ENCODE measurements around the gene TARDBP. TPM values are rescaled to one million over a fixed set of nuclear protein-coding genes. Genes with fewer than 3 reads are reported as not detected.

TARDBP gene
- total RNA-seq (2022; extraction: Qiagen RNA extraction): 165 to 282 TPM (median 185 TPM) in 5 replicates

DNA sequence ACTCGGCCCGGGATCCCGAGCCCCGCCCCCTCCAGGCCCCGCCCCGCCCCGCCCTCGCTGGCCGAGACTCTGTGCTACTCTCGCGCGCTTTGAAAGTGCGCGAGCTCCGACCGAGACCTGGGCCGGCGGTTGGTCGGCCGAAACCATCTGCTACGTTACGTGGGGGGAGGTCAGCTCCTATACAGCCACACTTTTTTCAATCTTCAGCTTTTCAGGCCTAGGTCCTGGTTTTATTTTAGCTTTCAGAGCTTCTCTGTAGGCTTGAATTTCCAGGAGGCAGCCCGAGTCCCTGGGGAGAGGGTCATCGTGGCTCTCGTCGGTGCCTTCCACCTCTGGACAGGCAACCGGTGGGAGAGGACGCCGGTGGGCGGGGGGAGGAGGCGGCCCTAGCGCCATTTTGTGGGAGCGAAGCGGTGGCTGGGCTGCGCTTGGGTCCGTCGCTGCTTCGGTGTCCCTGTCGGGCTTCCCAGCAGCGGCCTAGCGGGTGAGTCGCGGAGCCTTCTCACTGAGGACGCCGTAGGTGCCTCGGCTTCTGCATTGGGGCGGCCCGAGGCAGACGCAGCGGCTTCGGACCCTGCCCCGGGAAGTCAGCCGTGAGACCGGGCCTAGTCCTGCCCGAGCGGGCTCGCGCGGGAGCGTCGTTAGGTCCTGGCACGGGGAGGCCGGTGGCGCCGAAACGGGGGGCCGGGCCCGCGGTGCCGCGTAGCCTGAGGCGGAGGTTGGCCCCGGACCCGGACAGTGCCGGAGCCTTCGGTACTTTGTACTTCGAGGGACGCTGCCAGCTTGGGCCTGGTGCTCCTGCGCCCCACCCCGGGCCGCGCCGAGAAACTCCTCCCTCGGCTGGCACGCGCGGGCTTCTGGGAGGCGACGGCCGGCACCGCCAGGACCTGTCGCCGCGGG, at the start of gene TARDBP:
Gene TARDBP (plus strand): TSS at position 395 of the 900 bp plus-strand sequence. CDS start 1,074 bp downstream, outside the sequence.

DNA sequence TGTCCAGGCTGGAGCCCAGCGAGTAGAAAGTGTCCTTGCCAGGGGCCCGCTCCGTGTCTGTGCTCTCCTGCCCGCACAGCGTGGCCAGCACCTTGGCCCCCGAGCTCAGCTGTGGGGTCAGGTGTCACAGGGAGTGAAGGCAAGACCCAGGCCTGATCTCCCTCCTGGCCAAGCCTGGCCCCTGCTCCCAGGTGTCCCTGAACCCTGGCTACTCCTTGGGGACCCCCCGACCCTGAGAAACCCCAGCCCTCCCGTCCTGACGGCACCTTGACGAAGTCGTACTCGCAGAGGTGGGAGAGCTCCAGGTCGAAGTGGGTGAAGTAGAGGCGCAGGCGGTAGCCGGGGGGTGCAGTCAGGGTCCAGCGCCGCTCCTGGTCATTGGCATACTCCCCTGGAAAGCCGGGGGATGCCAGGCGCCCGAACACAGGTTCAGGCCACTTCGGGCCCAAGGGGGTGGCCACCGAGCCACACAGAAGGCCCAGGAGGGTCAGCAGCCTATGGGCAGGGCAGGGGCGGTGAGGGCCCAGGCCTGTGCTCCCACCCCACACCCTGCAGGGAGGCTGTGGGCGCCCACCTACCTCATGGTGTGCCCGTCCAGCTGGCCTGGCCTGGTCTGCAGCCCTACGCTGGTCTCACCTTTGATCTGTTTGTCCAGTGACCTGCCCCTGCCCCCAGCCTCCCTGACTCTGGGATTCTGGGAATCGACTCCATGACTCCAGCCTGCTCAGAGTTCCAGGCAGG, 34.3 kb downstream of the TARDBP start, which contains the start of gene MASP2:
Gene MASP2 (minus strand): TSS at position 615 of the 741 bp plus-strand sequence. CDS start 32 bp downstream, at position 583.

DNA sequence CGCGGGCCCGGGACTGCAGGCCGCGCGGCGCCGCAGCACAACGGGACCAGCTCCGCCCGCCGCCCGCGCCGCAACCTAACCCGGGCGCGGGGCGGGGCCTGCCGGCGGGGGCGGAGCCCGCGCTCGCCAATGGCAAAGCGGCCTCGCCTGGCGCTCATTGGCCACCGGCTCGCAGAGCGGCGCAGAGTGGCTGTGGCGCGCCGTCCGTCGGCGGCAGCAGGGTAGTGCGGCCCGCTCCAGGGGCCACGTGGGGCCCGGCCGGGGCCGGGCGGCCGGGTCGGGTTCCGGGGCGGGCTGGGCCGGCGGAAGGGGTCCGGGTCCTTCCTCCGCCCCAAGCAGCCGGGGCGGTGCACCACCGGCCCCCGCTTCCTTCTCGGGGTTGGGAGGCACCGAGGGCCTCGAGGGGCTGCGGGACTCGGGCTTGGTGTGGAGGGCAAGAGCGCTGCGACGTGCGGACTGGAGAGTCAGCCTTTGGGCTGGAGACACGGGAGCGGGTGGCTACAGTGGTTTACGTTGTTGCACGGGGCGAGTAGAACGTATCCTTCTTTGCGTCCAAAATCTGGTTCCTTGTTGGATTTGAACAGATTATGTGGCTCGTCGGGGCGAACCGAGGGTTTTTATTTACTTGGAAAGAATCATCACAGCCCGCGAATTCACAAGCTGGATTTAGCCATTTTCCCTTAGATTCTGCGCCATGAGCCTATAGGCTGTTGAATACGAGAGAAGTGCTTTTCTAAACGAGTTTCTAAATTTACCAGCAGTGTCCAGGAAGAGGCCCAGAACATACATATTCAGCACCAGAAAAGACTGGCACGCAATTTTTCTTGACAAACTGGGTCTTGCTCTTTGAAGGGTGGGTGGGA, 47.7 kb downstream of the TARDBP start, which contains the start of gene SRM:
Gene SRM (minus strand): TSS at position 51 of the 863 bp plus-strand sequence. CDS start 75 bp downstream, outside the sequence.

Other genes starting within 250 kb of the TARDBP start
- gene CASZ1, start 216.0 kb upstream of the TARDBP start, total RNA-seq (2022; extraction: Qiagen RNA extraction): 1.4 to 2.1 TPM (median 1.7 TPM) in 5 replicates
- gene MASP2, start 34.6 kb downstream of the TARDBP start, total RNA-seq (2022; extraction: Qiagen RNA extraction): 0.07 to 0.30 TPM (median 0.15 TPM) in 5 replicates
- 136 to 219 TPM (median 203 TPM) in 5 replicates for gene SRM, start 47.4 kb downstream of the TARDBP start, total RNA-seq (2022; extraction: Qiagen RNA extraction)
- 33.9 to 40.9 TPM (median 39.1 TPM) in 5 replicates for gene EXOSC10, start 87.2 kb downstream of the TARDBP start, total RNA-seq (2022; extraction: Qiagen RNA extraction)
- not detected in 5 replicates for gene ANGPTL7, start 176.7 kb downstream of the TARDBP start, total RNA-seq (2022; extraction: Qiagen RNA extraction)
- gene MTOR, start 249.9 kb downstream of the TARDBP start, total RNA-seq (2022; extraction: Qiagen RNA extraction): 11.6 to 16.4 TPM (median 13.8 TPM) in 5 replicates

Data from A549 treated with Hydrocortisone at 1 μM for 4 hours (cell line).